Heart left ventricle (tissue), 16 donors: Measurements from ENCODE around the gene SEPTIN5. TPM values are rescaled to one million over a fixed set of nuclear protein-coding genes. Genes with fewer than 3 reads are reported as not detected.
"Not testable (repeated sequence)": the region's sequence is repeated elsewhere in the genome, so short reads cannot be mapped to it uniquely, and the experiment has no call there.

Experiments used
- ATAC-seq, 4 donors: fragments of 200-7000 bp; cut with Tn5 transposase; one replicate each; pipeline ENCODE4 v1.9.1; 2020 to 2022; ENCODE audit warnings: moderate library complexity in 4 of 4, mild to moderate bottlenecking in 3 of 4, moderate number of reproducible peaks in 1 of 4
- DNase-seq, 5 donors: peaks; one replicate each; pipeline ENCODE4 v3.0.0-alpha.2; 2020
- H3K27ac ChIP-seq, 12 donors: fragments of 200-600 bp; sonication (generic) in 4 of 12; one replicate each; pipeline versions ENCODE4 v1.5.0 to v1.8.0; 2016 to 2022; ENCODE audit warnings: mild to moderate bottlenecking in 2 of 12
- H3K27me3 ChIP-seq, 9 donors: fragments of 200-600 bp; sonication (generic) in 2 of 9; one replicate each; pipeline versions ENCODE4 v1.5.1 to v1.8.0; 2016 to 2022; ENCODE audit warnings: mild to moderate bottlenecking in 3 of 9
- H3K36me3 ChIP-seq, 9 donors: fragments of 200-600 bp; sonication (generic) in 2 of 9; one replicate each; pipeline versions ENCODE4 v1.5.0 to v1.8.0; 2018 to 2022; ENCODE audit warnings: mild to moderate bottlenecking in 2 of 9
- H3K4me1 ChIP-seq, 12 donors: fragments of 200-600 bp; sonication (generic) in 4 of 12; one replicate each; pipeline versions ENCODE4 v1.5.0 to v1.8.0; 2016 to 2022; ENCODE audit warnings: mild to moderate bottlenecking in 3 of 12
- H3K4me3 ChIP-seq, 12 donors: fragments of 200-600 bp; sonication (generic) in 4 of 12; one replicate each; pipeline versions ENCODE4 v1.5.0 to v1.8.0; 2017 to 2022; ENCODE audit warnings: mild to moderate bottlenecking in 9 of 12, moderate library complexity in 4 of 12
- H3K9me3 ChIP-seq, 12 donors: fragments of 200-600 bp; sonication (generic) in 4 of 12; one replicate each; pipeline versions ENCODE4 v1.5.0 to v1.8.0; 2016 to 2022; ENCODE audit warnings: mild to moderate bottlenecking in 1 of 12
- CTCF ChIP-seq, 12 donors: fragments of 200-600 bp; sonication (generic) in 4 of 12; IDR thresholded peaks; one replicate each; pipeline versions ENCODE4 v1.5.0 to v1.8.0; 2018 to 2022; ENCODE audit warnings: antibody characterized with exemption in 12 of 12, mild to moderate bottlenecking in 5 of 12
- POLR2A ChIP-seq, 2 donors: fragments of 450-650 bp; IDR thresholded peaks; one replicate each; pipeline ENCODE4 v1.6.1; 2017; ENCODE audit warnings: antibody characterized with exemption in 2 of 2, mild to moderate bottlenecking in 2 of 2, moderate library complexity in 2 of 2
- WGBS, 4 donors: extraction: QIAGEN DNeasy Blood & Tissue Kit in 2 of 4; methylation state at CpG; one replicate each; pipeline versions ENCODE4 v1.1.5 to v1.1.7; 2013 to 2018; 5-methylcytosine and 5-hydroxymethylcytosine counted together
- intact Hi-C, 10 donors: fragments of 100-400 bp; cut with DNase I; formaldehyde crosslinking; loops; one replicate each; pipeline versions ENCODE4 v1.11.1 to v1.14.2; 2022
- polyA plus RNA-seq, 2 donors: library from polyadenylated mRNA; stranded (reverse); fragments of 200-250 nt; gene quantifications; one replicate each; pipeline ENCODE4 v1.2.3, GENCODE V29; 2013
- total RNA-seq, 9 donors: library from RNA; depleted of rRNA in 2 of 9; stranded (reverse); fragments of >200 nt in 2 of 9; fragmentation: NEBNext Ultra II Directional in 3 of 9; extraction: Animal tissue kit (Norgen Biotek cat#: 25700) in 3 of 9; gene quantifications; one replicate each; pipeline versions ENCODE4 v1.1.0 to v1.2.4, GENCODE V29; 2016 to 2023
- donor health status: ischemic (EF 13 %, LVEDD 7.1; RV severe dilation, severe dysfunction).
- donor health status: healthy with polysubstance abuse.
- donor health status: DM: no; HTN: yes; CAD: no.
- donor health status: DM: no; HTN: no; CAD: no.
- donor health status: ischemic (EF 25% LVEDD 6.9; RV normal size, moderate dysfunction).
- donor health status: ischemic (EF 25% LVEDD 5.7; RV mildly dilated, moderate dysfunction).
- donor health status: healthy.
- donor health status: DM: yes; HTN: yes; CAD: no.
- donor health status: ischemic (EF 35%, LVEDD 5.7; RV mildly dilated, moderate dysfunction).
- donor health status: nonischemic (EF 11% LVEDD 7.7; RV severe dilation, severe dysfunction).
- donor health status: DM: yes; HTN: yes; CAD: no.
- donor health status: PGD.
- donor health status: ischemic (EF 29% LVEDD 5.4; RV normal size, mild dysfunction).
- donor health status: nonischemic (EF 23%, LVEDD 6.1; RV moderate dilation, normal function).

SEPTIN5 gene
- total and polyA plus RNA-seq, 11 donors, result 75.7 to 272 (median 127) TPM

GRCh38 chr22:19693981-19694670 lies 20.2 kb upstream of the SEPTIN5 start:
- no peak overlapping the region for H3K4me3 ChIP-seq
- 88 to 94% (median 90%) methylated on average over 12 of the region's 12 CpGs for WGBS, 4 donors
- no peak for TF ChIP-seq CTCF (IDR thresholded peaks at IDR 0.05)
- TF ChIP-seq POLR2A (IDR thresholded peaks at IDR 0.05), result no peak
- intact Hi-C loops, result loop anchor here in 1 of 10 donors (2.0 kb wide), 1 partner anchor 17 kb away; no protein-coding TSS in a partner anchor
- H3K27me3 ChIP-seq, result no peaks in the 10 kb centered on the region
- no peaks in the 10 kb centered on the region for H3K36me3 ChIP-seq
- no peak overlapping the region for H3K27ac ChIP-seq
- peaks cover 0 to 16% (median 3%) of the 10 kb centered on the region in 12 donors for H3K4me1 ChIP-seq
- ATAC-seq, result no peak
- DNase-seq, result peak in 1 of 5 donors; percentile 3
- no peaks in the 10 kb centered on the region for H3K9me3 ChIP-seq

GRCh38 chr22:19694696-19695095 lies 19.6 kb upstream of the SEPTIN5 start:
- Histone ChIP-seq H3K4me3 (no peak overlapping the region), H3K27ac (no peak overlapping the region), H3K9me3 (no peaks in the 10 kb centered on the region), H3K27me3 (no peaks in the 10 kb centered on the region), H3K36me3 (no peaks in the 10 kb centered on the region), H3K4me1 (peaks cover 0 to 16% (median 3%) of the 10 kb centered on the region in 12 donors)
- WGBS, 4 donors, result 87 to 92% (median 88%) methylated on average over 13 of the region's 13 CpGs
- ATAC-seq (no peak), DNase-seq (no peak)
- intact Hi-C loops, result loop anchor here in 1 of 10 donors (2.0 kb wide), 1 partner anchor 16 kb away; no protein-coding TSS in a partner anchor
- TF ChIP-seq CTCF (IDR thresholded peaks at IDR 0.05) (no peak), POLR2A (IDR thresholded peaks at IDR 0.05) (no peak)

GRCh38 chr22:19696504-19697276 lies 17.6 kb upstream of the SEPTIN5 start:
- ATAC-seq (no peak), DNase-seq (no peak)
- Histone ChIP-seq H3K27me3 (no peaks in the 10 kb centered on the region), H3K9me3 (no peaks in the 10 kb centered on the region), H3K4me3 (no peak overlapping the region), H3K27ac (no peak overlapping the region), H3K4me1 (peaks cover 0 to 3% (median 0%) of the 10 kb centered on the region in 12 donors), H3K36me3 (no peaks in the 10 kb centered on the region)
- WGBS, 4 donors, result 86 to 100% (median 91%) methylated on average over 2 of the region's 2 CpGs
- intact Hi-C loops, result no loop called here
- no peak for TF ChIP-seq CTCF (IDR thresholded peaks at IDR 0.05)
- TF ChIP-seq POLR2A (IDR thresholded peaks at IDR 0.05), result no peak

GRCh38 chr22:19697871-19698270 lies 16.4 kb upstream of the SEPTIN5 start:
- H3K4me3 ChIP-seq, H3K4me1 ChIP-seq, H3K27me3 ChIP-seq, H3K36me3 ChIP-seq, DNase-seq, ATAC-seq, H3K27ac ChIP-seq, H3K9me3 ChIP-seq, intact Hi-C loops: not testable (repeated sequence)
- 74 to 86% (median 78%) methylated on average over 1 of the region's 1 CpG for WGBS, 4 donors
